CD4-positive, CD25-positive, alpha-beta regulatory T cell (primary cell): ENCODE data around the gene CACNG7. TPM values are rescaled to one million over a fixed set of nuclear protein-coding genes. Genes with fewer than 3 reads are reported as not detected.

Source experiments
- ATAC-seq, 2 donors: fragments of 150-1000 bp; cut with Tn5 transposase; one replicate each; pipeline ENCODE4 v1.10.0; 2021; ENCODE audit warnings: low read depth in 2 of 2, moderate number of reproducible peaks in 2 of 2, moderate library complexity in 1 of 2
- DNase-seq, 3 donors: peaks; one replicate each; pipeline versions ENCODE4 v3.0.0 to v3.0.0-alpha.2; 2012 to 2022; ENCODE audit warnings: mixed read lengths in 1 of 3
- H3K27ac ChIP-seq: one replicate; pipeline ENCODE4 v1.7.0; 2013; ENCODE audit warnings: mild to moderate bottlenecking, low read length; ENCODE audit not compliant: insufficient read depth, poor library complexity, severe bottlenecking
- H3K27me3 ChIP-seq: one replicate; pipeline ENCODE4 v1.7.0; 2013; ENCODE audit warnings: low read length; ENCODE audit not compliant: control insufficient read depth, insufficient read depth
- H3K36me3 ChIP-seq: one replicate; pipeline ENCODE4 v1.7.0; 2013; ENCODE audit warnings: mild to moderate bottlenecking, low read length, moderate library complexity; ENCODE audit not compliant: control insufficient read depth, insufficient read depth
- H3K4me1 ChIP-seq: 2 replicates; pipeline ENCODE4 v1.7.0; 2013; ENCODE audit warnings: mild to moderate bottlenecking, low read length; ENCODE audit not compliant: insufficient read depth, control insufficient read depth, poor library complexity, severe bottlenecking
- H3K4me3 ChIP-seq: one replicate; pipeline ENCODE4 v1.7.0; 2013; ENCODE audit warnings: low read depth, mild to moderate bottlenecking, low read length, moderate library complexity
- H3K9me3 ChIP-seq, 2 experiments: 1 replicate in 1 of 2; 2 replicates in 1 of 2; pipeline ENCODE4 v1.7.0; 2013; ENCODE audit warnings: low read length in 2 of 2, mild to moderate bottlenecking in 1 of 2, moderate library complexity in 1 of 2; ENCODE audit not compliant: control insufficient read depth in 2 of 2
- H3K27ac Mint-ChIP-seq, 3 donors: one replicate each; pipeline ENCODE4 v1.8.0; 2020 to 2022; ENCODE audit warnings: mild to moderate bottlenecking in 3 of 3, mixed read lengths in 3 of 3, moderate library complexity in 2 of 3
- H3K27me3 Mint-ChIP-seq: one replicate; pipeline ENCODE4 v1.8.0; 2022; ENCODE audit warnings: mild to moderate bottlenecking, mixed read lengths
- H3K36me3 Mint-ChIP-seq: one replicate; pipeline ENCODE4 v1.8.0; 2020; ENCODE audit warnings: mixed read lengths
- H3K4me1 Mint-ChIP-seq, 4 donors: one replicate each; pipeline ENCODE4 v1.8.0; 2020 to 2022; ENCODE audit warnings: mixed read lengths in 4 of 4, mild to moderate bottlenecking in 1 of 4
- H3K4me3 Mint-ChIP-seq, 4 donors: one replicate each; pipeline ENCODE4 v1.8.0; 2020 to 2022; ENCODE audit warnings: mild to moderate bottlenecking in 4 of 4, mixed read lengths in 4 of 4, moderate library complexity in 3 of 4
- H3K9me3 Mint-ChIP-seq, 7 donors: one replicate each; pipeline ENCODE4 v1.8.0; 2020 to 2022; ENCODE audit warnings: mixed read lengths in 7 of 7, mild to moderate bottlenecking in 3 of 7, moderate library complexity in 2 of 7
- polyA plus RNA-seq, 4 donors: library from polyadenylated mRNA; unstranded; fragments of 300-500 nt; fragmentation: Illumina TruSeq; gene quantifications; one replicate each; pipeline ENCODE4 v1.2.3, GENCODE V29; 2021
- total RNA-seq: library from RNA; stranded (reverse); gene quantifications from one replicate; pipeline ENCODE4 v1.2.3, GENCODE V29; 2022

The CACNG7 gene
- total and polyA plus RNA-seq, 5 donors from 2014 or later, result not detected

GRCh38 chr19:53898636-53899341, 10.3 kb upstream of the CACNG7 start:
- Mint-ChIP-seq H3K27ac (no peak overlapping the region), H3K4me1 (peaks cover 0 to 6% (median 3%) of the 10 kb centered on the region in 4 donors), H3K36me3 (no peaks in the 10 kb centered on the region), H3K27me3 (peaks cover 35% of the 10 kb centered on the region), H3K9me3 (peaks cover 0 to 5% (median 2%) of the 10 kb centered on the region in 7 donors), H3K4me3 (no peak overlapping the region)
- Histone ChIP-seq H3K27me3 (no peaks in the 10 kb centered on the region), H3K36me3 (no peaks in the 10 kb centered on the region), H3K4me3 (no peak overlapping the region), H3K4me1 (peaks cover 3% of the 10 kb centered on the region), H3K27ac (no peak overlapping the region), H3K9me3 (no peaks in the 10 kb centered on the region)
- DNase-seq (peak in 1 of 3 donors; percentile 13), ATAC-seq (no peak)

GRCh38 chr19:53900191-53900860, 8.8 kb upstream of the CACNG7 start:
- H3K4me3 Mint-ChIP-seq, result no peak overlapping the region
- Histone ChIP-seq H3K36me3 (no peaks in the 10 kb centered on the region), H3K27me3 (peaks cover 1% of the 10 kb centered on the region), H3K27ac (no peak overlapping the region), H3K9me3 (no peaks in the 10 kb centered on the region), H3K4me1 (peaks cover 3% of the 10 kb centered on the region), H3K4me3 (no peak overlapping the region)
- peaks cover 0 to 5% (median 2%) of the 10 kb centered on the region in 7 donors for H3K9me3 Mint-ChIP-seq
- ATAC-seq (no peak), DNase-seq (no peak)
- no peak overlapping the region for H3K27ac Mint-ChIP-seq
- H3K27me3 Mint-ChIP-seq, result peaks cover 41% of the 10 kb centered on the region
- H3K36me3 Mint-ChIP-seq, result no peaks in the 10 kb centered on the region
- peaks cover 0 to 5% (median 2%) of the 10 kb centered on the region in 4 donors for H3K4me1 Mint-ChIP-seq

DNA sequence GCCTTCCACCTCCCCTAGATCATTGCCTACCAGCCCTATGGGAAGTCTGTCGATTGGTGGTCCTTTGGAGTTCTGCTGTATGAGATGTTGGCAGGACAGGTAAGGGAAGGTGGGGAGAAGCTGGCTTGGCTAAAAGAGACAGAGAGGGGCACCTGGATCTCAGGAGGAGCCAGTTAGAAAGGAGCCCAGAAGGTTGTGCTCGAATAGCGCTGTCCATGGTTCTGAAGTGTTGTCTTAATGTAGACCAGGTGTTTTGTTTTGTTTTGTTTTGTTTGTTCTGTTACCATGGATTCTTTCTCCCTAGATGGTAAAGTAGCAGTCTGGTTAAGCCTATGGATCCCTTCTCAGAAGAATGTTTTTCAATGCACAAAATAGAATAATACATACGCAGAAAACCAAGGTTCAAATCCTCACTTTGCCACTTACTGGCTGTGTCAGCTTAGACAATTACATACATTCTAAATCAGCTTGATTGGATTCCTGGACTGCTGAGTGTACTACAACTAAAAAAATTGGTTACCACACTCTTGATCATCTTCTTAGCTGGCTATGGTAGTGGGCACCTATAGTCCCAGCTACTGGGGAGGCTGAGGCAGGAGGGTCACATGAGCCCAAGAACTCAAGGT, 5.9 kb upstream of the CACNG7 start:
- Histone ChIP-seq H3K27me3 (peaks cover 8% of the 10 kb centered on the region), H3K4me1 (peaks cover 16% of the 10 kb centered on the region), H3K27ac (no peak overlapping the region), H3K4me3 (no peak overlapping the region), H3K9me3 (no peaks in the 10 kb centered on the region), H3K36me3 (no peaks in the 10 kb centered on the region)
- Mint-ChIP-seq H3K27me3 (peaks cover 51% of the 10 kb centered on the region), H3K9me3 (peaks cover 0 to 6% (median 0%) of the 10 kb centered on the region in 7 donors), H3K4me3 (no peak overlapping the region), H3K4me1 (peaks cover 0 to 21% (median 12%) of the 10 kb centered on the region in 4 donors), H3K27ac (no peak overlapping the region), H3K36me3 (no peaks in the 10 kb centered on the region)
- no peak for ATAC-seq
- peak in 2 of 3 donors; percentile 31 to 46 for DNase-seq

DNA sequence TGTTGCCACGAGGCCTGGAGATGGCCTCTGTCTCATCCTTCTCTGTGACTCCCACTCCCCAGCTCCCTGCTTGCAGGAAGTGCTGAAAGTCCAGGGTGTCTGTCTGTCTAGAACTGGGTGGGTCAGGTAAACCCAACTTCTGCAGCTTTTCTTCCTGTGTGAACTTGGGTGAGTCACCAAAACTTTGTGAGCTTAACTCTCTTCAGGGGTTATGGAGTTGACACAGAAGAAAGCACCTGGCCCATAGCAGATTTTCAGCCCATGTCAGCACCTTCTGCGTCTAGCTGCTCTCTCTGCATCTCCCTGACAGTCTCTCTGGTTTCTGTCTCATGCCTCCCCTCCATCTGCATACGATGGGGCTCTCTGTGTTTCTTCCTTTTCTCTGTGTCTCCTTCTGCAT, 4.2 kb upstream of the CACNG7 start:
- Histone ChIP-seq H3K36me3 (no peaks in the 10 kb centered on the region), H3K4me1 (peaks cover 17% of the 10 kb centered on the region), H3K4me3 (no peak overlapping the region), H3K9me3 (no peaks in the 10 kb centered on the region), H3K27ac (no peak overlapping the region), H3K27me3 (peaks cover 10% of the 10 kb centered on the region)
- Mint-ChIP-seq H3K4me3 (no peak overlapping the region), H3K9me3 (peaks cover 0 to 3% (median 2%) of the 10 kb centered on the region in 7 donors), H3K36me3 (no peaks in the 10 kb centered on the region), H3K27ac (no peak overlapping the region), H3K4me1 (peaks cover 5 to 28% (median 16%) of the 10 kb centered on the region in 4 donors), H3K27me3 (peaks cover 65% of the 10 kb centered on the region)
- no peak for ATAC-seq
- DNase-seq, result no peak

- no peak overlapping the region for H3K27ac Mint-ChIP-seq
- H3K9me3 Mint-ChIP-seq, result peaks cover 0 to 3% (median 2%) of the 10 kb centered on the region in 7 donors
- Histone ChIP-seq H3K27ac (no peak overlapping the region), H3K9me3 (no peaks in the 10 kb centered on the region), H3K4me1 (peaks cover 17% of the 10 kb centered on the region), H3K4me3 (no peak overlapping the region), H3K36me3 (no peaks in the 10 kb centered on the region), H3K27me3 (peaks cover 10% of the 10 kb centered on the region)
- peaks cover 5 to 35% (median 16%) of the 10 kb centered on the region in 4 donors for H3K4me1 Mint-ChIP-seq
- ATAC-seq (no peak), DNase-seq (no peak)
- no peak overlapping the region for H3K4me3 Mint-ChIP-seq
- H3K27me3 Mint-ChIP-seq, result peaks cover 71% of the 10 kb centered on the region
- peaks cover 5% of the 10 kb centered on the region for H3K36me3 Mint-ChIP-seq
Observed at GRCh38 chr19:53905787-53906186, 3.3 kb upstream of the CACNG7 start.

GRCh38 chr19:53906211-53907192, 2.6 kb upstream of the CACNG7 start:
- H3K27ac Mint-ChIP-seq, result peak overlapping the region in 1 of 3 donors; percentile 9
- peaks cover 5% of the 10 kb centered on the region for H3K36me3 Mint-ChIP-seq
- Histone ChIP-seq H3K27me3 (peaks cover 10% of the 10 kb centered on the region), H3K27ac (no peak overlapping the region), H3K4me3 (no peak overlapping the region), H3K9me3 (no peaks in the 10 kb centered on the region), H3K4me1 (peaks cover 17% of the 10 kb centered on the region), H3K36me3 (no peaks in the 10 kb centered on the region)
- H3K4me1 Mint-ChIP-seq, result peaks cover 5 to 37% (median 16%) of the 10 kb centered on the region in 4 donors
- peaks cover 77% of the 10 kb centered on the region for H3K27me3 Mint-ChIP-seq
- peak overlapping the region in 3 of 4 donors; percentile 33 to 76 (median 35) for H3K4me3 Mint-ChIP-seq
- peak; percentile 40 to 57 (median 54) for DNase-seq
- ATAC-seq, result peak; percentile 55 to 68
- H3K9me3 Mint-ChIP-seq, result peaks cover 0 to 4% (median 2%) of the 10 kb centered on the region in 7 donors

- Histone ChIP-seq H3K9me3 (no peaks in the 10 kb centered on the region), H3K4me3 (no peak overlapping the region), H3K27me3 (peaks cover 10% of the 10 kb centered on the region), H3K36me3 (no peaks in the 10 kb centered on the region), H3K27ac (no peak overlapping the region), H3K4me1 (peaks cover 17% of the 10 kb centered on the region)
- Mint-ChIP-seq H3K9me3 (peaks cover 0 to 4% (median 2%) of the 10 kb centered on the region in 7 donors), H3K27ac (no peak overlapping the region), H3K27me3 (peaks cover 81% of the 10 kb centered on the region), H3K36me3 (peaks cover 5% of the 10 kb centered on the region), H3K4me1 (peaks cover 5 to 37% (median 16%) of the 10 kb centered on the region in 4 donors), H3K4me3 (peak overlapping the region in 2 of 4 donors; percentile 10 to 35)
- no peak for DNase-seq
- no peak for ATAC-seq
Observed at GRCh38 chr19:53907193-53907581, 1.9 kb upstream of the CACNG7 start.
